ENCODE results near the gene RABGGTA. TPM values are rescaled to one million over a fixed set of nuclear protein-coding genes. Genes with fewer than 3 reads are reported as not detected.

The RABGGTA gene
- polyA plus RNA-seq, 3 donors, result 34.5 to 125 (median 35.4) TPM

- TF ChIP-seq CTCF (IDR thresholded peaks at IDR 0.05), result no peak
- Mint-ChIP-seq H3K4me1 (peaks cover 40% of the 10 kb centered on the region), H3K27me3 (ENCODE audit: low read depth in 3 of 3) (peaks cover 0 to 1% (median 0%) of the 10 kb centered on the region in 3 donors), H3K36me3 (peaks cover 47 to 52% of the 10 kb centered on the region in 2 donors), H3K9me3 (peaks cover 0 to 2% (median 0%) of the 10 kb centered on the region in 7 donors), H3K27ac (peak overlapping the region; percentile 88 to 95 (median 93)), H3K4me3 (peak overlapping the region; percentile 89)
- H4K20me1 ChIP-seq (ENCODE audit: insufficient read depth, low read length), result no peaks in the 10 kb centered on the region
- DNase-seq, result peak; percentile 33 to 71 (median 49)
- H3K27me3 ChIP-seq (ENCODE audit: control insufficient read depth in 2 of 2, insufficient read depth in 2 of 2, low read length in 2 of 2), result no peaks in the 10 kb centered on the region
- no peaks in the 10 kb centered on the region for H3K9me3 ChIP-seq (replicated peaks in 1 of 2; ENCODE audit: control insufficient read depth in 1 of 2, insufficient read depth in 1 of 2, low read length in 2 of 2)
- peaks cover 36 to 53% of the 10 kb centered on the region in 2 donors for H3K36me3 ChIP-seq (replicated peaks in 1 of 2; ENCODE audit: control insufficient read depth in 1 of 2, insufficient read depth in 2 of 2, low read length in 2 of 2)
- H2AFZ ChIP-seq (ENCODE audit: insufficient read depth, low read depth, low read length, poor library complexity, severe bottlenecking), result peak overlapping the region; percentile 96
- peak overlapping the region; percentile 45 to 92 (median 78) for H3K4me3 ChIP-seq (replicated peaks in 1 of 3; ENCODE audit: low read depth in 2 of 3, low read length in 3 of 3)
- intact Hi-C loops (cut with micrococcal nuclease), result loop anchor here (5.0 to 10.0 kb wide), 2 partner anchors 57 to 184 kb away; partner anchors contain the start of genes DCAF11 (in 1 of the 2), NRL (in 1 of the 2) and TINF2 (in 1 of the 2)
- 51% methylated on average over 2 of the region's 7 CpGs for WGBS (ENCODE audit: insufficient coverage)
- H3K79me2 ChIP-seq (ENCODE audit: insufficient read depth, low read length), result peaks cover 46% of the 10 kb centered on the region
- H3K4me1 ChIP-seq (ENCODE audit: control insufficient read depth in 1 of 2, insufficient read depth in 2 of 2, low read length in 2 of 2), result peaks cover 34 to 46% of the 10 kb centered on the region in 2 donors
- H3K4me2 ChIP-seq (replicated peaks; ENCODE audit: extremely low read depth, low read length, poor library complexity, severe bottlenecking), result peak overlapping the region; percentile 89
- H3K27ac ChIP-seq (ENCODE audit: low read depth in 1 of 2, low read length in 2 of 2), result peak overlapping the region; percentile 78 to 94
- peak overlapping the region; percentile 86 for H3K9ac ChIP-seq (ENCODE audit: insufficient read depth, low read length, poor library complexity, severe bottlenecking)
Observed at GRCh38 chr14:24298892-24299254, 27.5 kb upstream of the RABGGTA start.

- Histone ChIP-seq H3K4me3 (replicated peaks in 1 of 3; ENCODE audit: low read depth in 2 of 3, low read length in 3 of 3) (no peak overlapping the region), H3K27ac (ENCODE audit: low read depth in 1 of 2, low read length in 2 of 2) (peak overlapping the region in 1 of 2 donors; percentile 73), H3K9ac (ENCODE audit: insufficient read depth, low read length, poor library complexity, severe bottlenecking) (no peak overlapping the region), H2AFZ (ENCODE audit: insufficient read depth, low read depth, low read length, poor library complexity, severe bottlenecking) (no peak overlapping the region), H3K27me3 (ENCODE audit: control insufficient read depth in 2 of 2, insufficient read depth in 2 of 2, low read length in 2 of 2) (no peaks in the 10 kb centered on the region), H3K36me3 (replicated peaks in 1 of 2; ENCODE audit: control insufficient read depth in 1 of 2, insufficient read depth in 2 of 2, low read length in 2 of 2) (peaks cover 28 to 49% of the 10 kb centered on the region in 2 donors), H4K20me1 (ENCODE audit: insufficient read depth, low read length) (no peaks in the 10 kb centered on the region), H3K4me1 (ENCODE audit: control insufficient read depth in 1 of 2, insufficient read depth in 2 of 2, low read length in 2 of 2) (peaks cover 34 to 46% of the 10 kb centered on the region in 2 donors), H3K79me2 (ENCODE audit: insufficient read depth, low read length) (peaks cover 38% of the 10 kb centered on the region), H3K9me3 (replicated peaks in 1 of 2; ENCODE audit: control insufficient read depth in 1 of 2, insufficient read depth in 1 of 2, low read length in 2 of 2) (no peaks in the 10 kb centered on the region), H3K4me2 (replicated peaks; ENCODE audit: extremely low read depth, low read length, poor library complexity, severe bottlenecking) (no peak overlapping the region)
- Mint-ChIP-seq H3K9me3 (peaks cover 0 to 2% (median 0%) of the 10 kb centered on the region in 7 donors), H3K27me3 (ENCODE audit: low read depth in 3 of 3) (peaks cover 0 to 1% (median 0%) of the 10 kb centered on the region in 3 donors), H3K27ac (peak overlapping the region; percentile 51 to 92 (median 81)), H3K4me3 (peak overlapping the region; percentile 24 to 36), H3K36me3 (peaks cover 44 to 47% of the 10 kb centered on the region in 2 donors), H3K4me1 (peaks cover 40% of the 10 kb centered on the region)
- intact Hi-C loops (cut with micrococcal nuclease), result loop anchor here (2.0 to 10.0 kb wide), 3 partner anchors 55 to 183 kb away; partner anchors contain the start of genes TINF2 (in 2 of the 2), DCAF11 (in 1 of the 2) and NRL (in 1 of the 2)
- 43% methylated on average over 5 of the region's 5 CpGs for WGBS (ENCODE audit: insufficient coverage)
- TF ChIP-seq CTCF (IDR thresholded peaks at IDR 0.05), result peak; percentile 48
- DNase-seq, result no peak
Observed at GRCh38 chr14:24297190-24297964, 26.0 kb upstream of the RABGGTA start.
